Lower leg skin (tissue), 4 donors: Measurements from ENCODE around the gene DCDC2B. TPM values are rescaled to one million over a fixed set of nuclear protein-coding genes. Genes with fewer than 3 reads are reported as not detected.

Source experiments
- DNase-seq, 2 donors: peaks; one replicate each; pipeline ENCODE4 v3.0.0-alpha.2; 2019; ENCODE audit warnings: low spot score in 2 of 2
- H3K4me3 ChIP-seq: fragments of 200-600 bp; sonication (generic); 2 replicates; pipeline ENCODE4 v1.5.1; 2017; ENCODE audit warnings: mild to moderate bottlenecking, low read depth; ENCODE audit not compliant: poor library complexity, severe bottlenecking
- POLR2A ChIP-seq, 2 donors: fragments of 450-650 bp; IDR thresholded peaks; one replicate each; pipeline ENCODE4 v1.6.1; 2016 to 2017; ENCODE audit warnings: antibody characterized with exemption in 2 of 2, mild to moderate bottlenecking in 1 of 2, moderate library complexity in 1 of 2
- WGBS, 2 donors: methylation state at CpG; one replicate each; pipeline ENCODE4 v1.1.5; 2018; 5-methylcytosine and 5-hydroxymethylcytosine counted together
- intact Hi-C: fragments of 100-400 bp; cut with DNase I; formaldehyde crosslinking; loops from one replicate; pipeline ENCODE4 v1.15.0; 2023; ENCODE audit warnings: low total_unique reads
- total RNA-seq, 4 donors: library from RNA; depleted of rRNA; stranded (reverse); fragments of >200 nt; gene quantifications; one replicate each; pipeline ENCODE4 v1.1.0, GENCODE V29; 2016
- TF ChIP-seq, protein P1 (sequence below), 3 donors: fragments of 450-650 bp; IDR thresholded peaks; one replicate each; pipeline ENCODE4 v1.5.1; 2016; ENCODE audit warnings: antibody characterized with exemption in 3 of 3, mild to moderate bottlenecking in 3 of 3, moderate library complexity in 2 of 3

DCDC2B gene
- total RNA-seq, 4 donors from 2014 or later, result not detected

DNA sequence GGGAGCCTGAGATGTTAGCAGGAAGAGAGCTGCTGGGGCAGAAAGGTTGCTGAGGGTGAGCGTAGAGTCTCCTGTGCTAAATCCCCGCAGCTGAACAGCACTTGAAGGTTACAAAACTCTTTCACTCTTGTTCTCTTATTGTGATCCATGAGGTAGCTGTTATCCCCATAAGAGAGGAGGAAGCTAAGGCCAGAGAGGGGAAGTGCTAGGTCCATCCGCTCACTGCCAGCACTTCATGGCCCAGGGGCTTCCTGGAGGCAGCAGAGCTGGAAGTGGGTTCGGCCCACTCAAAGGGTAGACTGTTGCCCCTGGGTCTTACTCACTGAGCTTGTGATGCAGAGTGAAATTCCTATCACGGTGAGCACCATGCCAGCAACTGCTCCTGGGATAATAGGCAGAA lies 7.7 kb downstream of the DCDC2B start:
- no peak for TF ChIP-seq POLR2A (IDR thresholded peaks at IDR 0.05)
- TF ChIP-seq, protein P1, sequence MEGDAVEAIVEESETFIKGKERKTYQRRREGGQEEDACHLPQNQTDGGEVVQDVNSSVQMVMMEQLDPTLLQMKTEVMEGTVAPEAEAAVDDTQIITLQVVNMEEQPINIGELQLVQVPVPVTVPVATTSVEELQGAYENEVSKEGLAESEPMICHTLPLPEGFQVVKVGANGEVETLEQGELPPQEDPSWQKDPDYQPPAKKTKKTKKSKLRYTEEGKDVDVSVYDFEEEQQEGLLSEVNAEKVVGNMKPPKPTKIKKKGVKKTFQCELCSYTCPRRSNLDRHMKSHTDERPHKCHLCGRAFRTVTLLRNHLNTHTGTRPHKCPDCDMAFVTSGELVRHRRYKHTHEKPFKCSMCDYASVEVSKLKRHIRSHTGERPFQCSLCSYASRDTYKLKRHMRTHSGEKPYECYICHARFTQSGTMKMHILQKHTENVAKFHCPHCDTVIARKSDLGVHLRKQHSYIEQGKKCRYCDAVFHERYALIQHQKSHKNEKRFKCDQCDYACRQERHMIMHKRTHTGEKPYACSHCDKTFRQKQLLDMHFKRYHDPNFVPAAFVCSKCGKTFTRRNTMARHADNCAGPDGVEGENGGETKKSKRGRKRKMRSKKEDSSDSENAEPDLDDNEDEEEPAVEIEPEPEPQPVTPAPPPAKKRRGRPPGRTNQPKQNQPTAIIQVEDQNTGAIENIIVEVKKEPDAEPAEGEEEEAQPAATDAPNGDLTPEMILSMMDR (IDR thresholded peaks at IDR 0.05), result no peak
- intact Hi-C loops, result no loop called here
- no peak for DNase-seq
- 91 to 94% methylated on average over 5 of the region's 5 CpGs for WGBS, 2 donors
- H3K4me3 ChIP-seq, result no peak overlapping the region

DNA sequence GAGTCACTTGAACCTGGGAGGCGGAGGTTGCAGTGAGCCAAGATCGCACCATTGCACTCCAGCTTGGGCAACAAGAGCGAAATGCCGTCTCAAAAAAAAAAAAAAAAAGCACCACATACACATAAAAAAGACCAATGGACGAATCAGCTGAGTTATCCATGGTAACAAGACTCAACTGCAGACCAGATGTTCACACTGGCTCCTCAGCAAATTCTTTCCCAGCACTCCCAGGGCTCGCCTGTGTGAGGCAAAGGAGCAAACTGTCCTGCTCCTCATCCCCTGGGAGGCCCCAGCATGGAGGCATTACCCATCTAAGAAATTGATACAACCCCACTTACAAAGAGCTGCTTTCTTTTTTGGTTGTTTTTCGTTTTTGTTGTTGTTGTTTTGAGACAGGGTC lies 10.1 kb downstream of the DCDC2B start:
- DNase-seq, result no peak
- no peak overlapping the region for H3K4me3 ChIP-seq
- WGBS, 2 donors, result 71 to 81% methylated on average over 7 of the region's 7 CpGs
- intact Hi-C loops, result no loop called here
- TF ChIP-seq, protein P1 (IDR thresholded peaks at IDR 0.05), result no peak
- no peak for TF ChIP-seq POLR2A (IDR thresholded peaks at IDR 0.05)

DNA sequence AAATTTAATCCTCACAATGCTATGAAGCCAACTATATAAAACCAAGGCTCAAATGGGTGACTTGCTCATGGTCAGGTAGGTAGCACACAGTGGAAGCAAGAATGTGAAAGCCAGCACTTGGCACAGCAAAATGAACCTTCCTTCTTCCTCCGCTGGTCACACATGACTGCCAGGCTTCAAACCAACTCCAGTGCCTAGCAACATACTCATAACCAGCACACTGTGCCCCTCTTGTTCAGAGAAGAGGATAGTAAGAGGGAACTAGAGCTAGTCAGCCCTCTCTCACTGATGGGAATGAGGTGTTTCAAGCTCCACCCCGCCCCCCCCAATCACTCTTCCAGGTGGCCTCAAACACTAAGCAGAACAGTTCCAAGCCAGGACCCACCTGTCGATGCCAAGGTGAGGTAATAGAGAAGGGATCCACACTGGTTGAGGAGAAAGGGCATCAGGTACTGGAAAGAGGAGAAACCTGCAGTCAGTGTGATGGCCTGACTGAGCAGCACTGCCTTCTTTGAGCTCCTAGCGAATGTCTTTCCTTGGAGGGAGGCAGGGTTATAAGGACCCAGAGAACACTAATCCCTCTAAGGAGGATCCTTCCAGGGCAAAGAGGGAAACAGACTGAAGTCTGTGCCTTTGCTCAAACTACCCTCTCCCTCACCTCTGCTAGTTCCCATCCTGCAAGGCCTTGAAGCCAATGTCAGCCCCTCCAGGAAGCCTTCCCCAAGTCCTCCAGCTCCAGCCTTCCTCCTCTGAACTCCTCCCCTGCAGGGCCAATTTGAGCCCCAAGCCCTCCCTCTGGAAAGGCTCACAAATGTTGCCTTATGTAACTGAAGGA lies 12.1 kb downstream of the DCDC2B start:
- no peak for TF ChIP-seq POLR2A (IDR thresholded peaks at IDR 0.05)
- TF ChIP-seq, protein P1 (IDR thresholded peaks at IDR 0.05), result no peak
- 84 to 88% methylated on average over 4 of the region's 4 CpGs for WGBS, 2 donors
- intact Hi-C loops, result no loop called here
- no peak for DNase-seq
- no peak overlapping the region for H3K4me3 ChIP-seq

DNA sequence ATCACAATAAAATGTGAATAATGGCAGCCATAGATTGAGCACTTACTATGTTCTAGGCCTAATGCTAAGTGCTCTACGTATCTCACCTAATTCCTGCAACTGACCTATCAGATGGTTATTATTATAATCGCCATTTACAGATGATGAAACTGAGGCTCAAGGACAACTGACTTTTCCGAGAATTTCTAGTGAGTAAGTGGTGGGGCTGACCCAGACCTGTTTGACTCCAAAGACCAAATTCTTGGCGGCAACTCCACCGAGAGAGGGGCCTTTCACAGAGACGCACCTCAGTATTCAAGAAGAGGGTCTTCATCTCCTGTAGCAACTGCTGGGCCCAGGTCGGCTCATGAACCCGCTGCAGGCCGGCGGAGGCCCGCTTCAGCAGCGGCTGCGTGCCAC lies 12.7 kb downstream of the DCDC2B start:
- H3K4me3 ChIP-seq, result peak overlapping the region; percentile 98
- intact Hi-C loops, result no loop called here
- TF ChIP-seq, protein P1 (IDR thresholded peaks at IDR 0.05), result no peak
- no peak for TF ChIP-seq POLR2A (IDR thresholded peaks at IDR 0.05)
- DNase-seq, result no peak
- 2 to 9% methylated on average over 7 to 13 of the region's 13 CpGs for WGBS, 2 donors

DNA sequence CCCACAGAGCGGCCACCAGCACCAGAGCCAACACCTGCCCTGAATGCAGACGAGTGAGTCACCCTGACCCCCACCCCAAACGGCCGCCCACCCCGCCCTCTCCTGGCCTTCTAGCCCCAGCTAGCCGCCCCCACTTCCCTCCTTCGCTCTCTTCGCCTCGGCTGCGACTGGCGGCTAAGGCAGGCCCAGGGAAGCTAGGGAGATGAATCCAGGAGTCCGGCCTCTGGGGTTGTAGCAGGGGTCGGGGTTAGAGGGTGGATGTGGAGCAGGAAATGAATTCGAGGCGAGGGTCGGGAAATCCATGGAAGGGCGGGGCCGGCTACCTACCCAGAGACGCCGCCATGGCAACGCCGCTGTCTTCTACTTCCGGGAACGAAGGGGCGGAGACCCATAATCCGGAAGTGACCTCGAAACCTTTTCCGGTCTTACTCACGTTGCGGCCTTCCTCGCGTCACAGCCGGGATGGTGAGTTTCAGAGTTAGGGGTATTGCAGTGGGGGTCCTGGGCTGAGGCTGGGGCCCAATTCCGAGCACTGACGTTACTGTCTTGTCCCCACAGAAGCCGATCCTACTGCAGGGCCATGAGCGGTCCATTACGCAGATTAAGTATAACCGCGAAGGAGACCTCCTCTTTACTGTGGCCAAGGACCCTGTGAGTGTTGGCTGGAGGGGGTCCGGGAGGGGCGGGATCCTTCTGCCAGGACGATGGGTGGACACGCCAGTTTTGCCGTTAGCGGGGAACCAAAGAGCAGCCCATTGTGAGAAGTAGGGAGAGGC lies 13.3 kb downstream of the DCDC2B start, which contains the start of the genes EIF3I and TMEM234:
Gene EIF3I, plus strand, starts transcription at position 428 of the 776 bp plus-strand sequence. Its CDS starts 35 bp downstream, at position 463.
Gene TMEM234, minus strand, starts transcription at position 374 of the 776 bp plus-strand sequence. Its CDS starts 31 bp downstream, at position 343.
- 0 to 1% methylated on average over 39 to 46 of the region's 46 CpGs for WGBS, 2 donors
- DNase-seq, result peak; percentile 93 to 99
- intact Hi-C loops, result no loop called here
- peak within 1 kb of the TSS; percentile 98 for H3K4me3 ChIP-seq
- TF ChIP-seq, protein P1 (IDR thresholded peaks at IDR 0.05), result no peak
- TF ChIP-seq POLR2A (IDR thresholded peaks at IDR 0.05), result peak in 1 of 2 donors; percentile 55
